GM19238 (cell line): ENCODE data around the gene LHX1.

ENCODE experiments used
- DNase-seq: peaks from one replicate; pipeline ENCODE4 v3.0.0; 2011; ENCODE audit warnings: low spot score; ENCODE audit not compliant: insufficient read length

Gene LHX1

DNA sequence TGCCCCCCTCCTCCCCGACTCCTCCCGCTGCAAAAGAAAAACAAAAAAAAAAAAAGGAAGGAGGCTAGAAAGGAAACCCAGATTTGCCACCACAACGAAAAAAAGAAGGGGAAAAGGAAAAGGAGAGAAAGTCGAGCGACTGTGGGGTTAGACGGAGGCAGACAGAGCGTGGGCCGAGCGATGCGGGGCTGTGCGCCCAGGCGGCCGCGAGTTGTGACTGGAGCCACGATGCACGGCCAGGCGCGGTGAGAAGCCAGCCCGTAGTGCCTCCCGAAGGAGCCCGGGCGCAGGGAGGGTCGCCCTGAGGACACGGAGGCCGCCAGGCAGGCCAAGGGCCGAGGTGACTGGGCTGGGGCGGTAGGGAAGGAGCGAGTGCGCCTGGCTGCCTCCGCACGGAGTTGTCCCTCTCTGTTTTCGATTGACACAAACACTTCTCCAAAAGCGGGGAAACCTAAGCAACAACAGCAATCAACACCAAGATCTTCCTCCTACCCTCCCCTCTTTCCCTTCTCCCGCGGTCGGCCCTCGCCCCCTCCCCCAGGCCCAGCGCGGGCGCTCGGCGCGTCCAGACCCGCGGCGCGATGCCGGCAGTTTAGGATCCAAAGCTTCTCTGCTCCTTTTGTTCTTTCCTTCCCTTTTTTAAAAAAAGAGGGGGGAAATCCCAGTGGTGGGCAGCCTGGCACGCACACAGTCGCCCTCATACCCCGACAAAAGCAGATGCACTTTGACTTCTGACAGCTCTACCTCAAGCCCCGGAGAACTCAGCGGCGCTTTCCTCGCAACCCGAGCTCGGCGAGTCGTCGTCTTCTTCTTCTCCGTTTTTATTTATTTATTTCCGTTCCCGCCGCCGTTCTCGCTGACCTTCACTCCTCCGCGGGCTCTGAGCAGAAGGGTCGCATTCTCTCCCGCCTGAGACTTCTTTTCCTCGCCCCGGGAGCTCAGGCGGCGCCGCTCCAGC, at the start of gene LHX1:
LHX1 (plus strand) TSS at position 475 of the 958 bp plus-strand sequence. CDS start 723 bp downstream, outside the sequence.
- no peak for DNase-seq

DNA sequence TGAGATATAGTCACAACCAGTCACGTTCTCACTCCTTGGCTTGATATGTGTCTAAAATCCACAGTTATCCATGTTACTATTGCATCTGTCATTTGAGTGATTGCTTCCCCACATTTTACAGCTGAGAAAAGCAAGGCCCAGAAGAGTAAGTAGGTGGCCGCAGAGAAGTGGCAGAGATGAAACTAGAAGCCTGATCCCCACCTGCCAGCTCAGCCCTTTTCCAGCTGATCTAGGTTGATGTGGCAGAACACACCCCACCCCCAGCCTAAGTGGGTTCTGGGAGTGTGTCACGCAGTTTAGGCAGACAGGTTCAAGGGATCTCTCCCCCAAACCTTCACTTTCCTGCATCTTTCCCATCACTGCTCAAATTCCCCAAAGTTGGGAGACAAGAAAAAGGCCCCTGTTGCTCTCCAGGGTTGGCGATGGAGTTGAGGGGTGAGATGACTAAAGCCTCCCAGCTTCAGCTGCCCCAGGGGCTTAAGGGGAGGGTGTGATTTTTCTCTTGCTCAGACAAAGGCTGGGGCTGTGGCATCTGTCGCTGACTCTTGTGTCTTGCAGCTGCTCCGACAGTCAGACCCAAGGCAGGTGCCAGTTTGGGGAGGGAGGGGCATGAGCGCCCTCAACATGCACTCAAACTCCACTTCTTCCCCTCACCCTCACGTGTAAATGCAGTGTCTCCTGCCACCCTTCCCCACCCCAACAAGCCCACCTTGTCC, 48.9 kb upstream of the LHX1 start:
- DNase-seq, result no peak

DNA sequence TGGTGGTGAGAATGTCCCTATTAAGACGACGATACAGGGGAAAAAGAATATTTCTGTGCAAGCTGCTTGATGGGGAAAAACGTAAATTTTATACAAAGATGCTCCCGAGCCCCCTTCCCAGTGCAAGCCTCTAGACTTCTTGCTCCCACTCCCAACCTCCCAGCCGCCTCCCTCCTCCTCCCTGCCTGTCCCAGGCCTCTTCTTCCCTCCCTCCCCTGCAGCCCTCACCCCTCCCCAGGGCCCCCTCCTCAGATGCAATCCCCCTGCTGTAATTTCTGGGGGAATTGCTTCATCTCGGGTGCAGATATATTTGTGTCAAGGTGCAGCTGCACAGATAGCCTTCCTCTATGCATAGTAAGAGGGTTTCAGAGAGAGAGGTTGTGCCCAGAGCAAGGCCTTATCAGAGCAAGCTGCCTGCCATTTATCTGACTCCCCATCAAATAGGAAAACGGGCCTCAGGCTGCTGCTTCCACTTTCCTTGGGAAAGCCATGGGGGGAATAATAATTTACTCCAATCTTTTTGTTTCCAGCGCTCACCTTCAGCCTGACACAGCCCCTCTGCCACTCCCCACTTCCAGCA, 47.4 kb upstream of the LHX1 start:
- DNase-seq, result no peak

DNA sequence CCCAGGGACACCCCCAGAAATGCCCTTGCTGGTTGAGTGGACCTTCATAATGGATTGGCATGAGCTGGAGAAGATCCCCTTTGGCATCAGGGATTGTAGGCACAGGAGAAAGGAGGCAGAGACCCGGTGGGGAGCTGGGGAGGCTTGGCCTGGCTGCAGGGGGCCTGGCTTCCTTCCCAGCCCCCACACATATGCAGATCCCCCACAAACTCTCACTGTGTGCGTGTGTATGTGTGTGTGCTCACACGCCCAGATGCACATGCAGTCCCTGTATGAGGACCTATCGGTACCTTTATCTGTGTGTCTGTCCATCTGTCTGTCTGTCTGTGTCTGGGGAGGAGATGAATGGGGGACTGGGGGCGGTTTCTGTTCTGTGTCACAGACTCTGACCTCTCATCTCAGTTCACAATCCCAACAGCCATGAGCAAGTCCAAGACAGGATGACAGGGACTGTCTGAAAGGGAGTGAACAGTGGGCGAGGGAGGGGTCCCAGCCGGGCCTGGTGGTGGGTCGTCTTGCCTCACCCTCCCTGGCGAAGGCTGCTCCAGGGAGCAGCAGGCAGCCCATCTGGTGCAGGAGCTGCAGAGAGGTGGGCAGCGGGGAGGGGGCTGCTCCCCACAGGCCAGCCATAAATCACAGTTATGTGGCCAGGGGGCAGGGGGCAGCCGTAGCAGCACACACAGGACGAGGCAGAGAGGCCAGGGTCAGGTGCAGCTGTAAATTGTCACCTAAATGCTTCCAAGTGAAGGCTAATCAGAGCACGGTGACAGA, 46.7 kb upstream of the LHX1 start:
- DNase-seq, result no peak

DNA sequence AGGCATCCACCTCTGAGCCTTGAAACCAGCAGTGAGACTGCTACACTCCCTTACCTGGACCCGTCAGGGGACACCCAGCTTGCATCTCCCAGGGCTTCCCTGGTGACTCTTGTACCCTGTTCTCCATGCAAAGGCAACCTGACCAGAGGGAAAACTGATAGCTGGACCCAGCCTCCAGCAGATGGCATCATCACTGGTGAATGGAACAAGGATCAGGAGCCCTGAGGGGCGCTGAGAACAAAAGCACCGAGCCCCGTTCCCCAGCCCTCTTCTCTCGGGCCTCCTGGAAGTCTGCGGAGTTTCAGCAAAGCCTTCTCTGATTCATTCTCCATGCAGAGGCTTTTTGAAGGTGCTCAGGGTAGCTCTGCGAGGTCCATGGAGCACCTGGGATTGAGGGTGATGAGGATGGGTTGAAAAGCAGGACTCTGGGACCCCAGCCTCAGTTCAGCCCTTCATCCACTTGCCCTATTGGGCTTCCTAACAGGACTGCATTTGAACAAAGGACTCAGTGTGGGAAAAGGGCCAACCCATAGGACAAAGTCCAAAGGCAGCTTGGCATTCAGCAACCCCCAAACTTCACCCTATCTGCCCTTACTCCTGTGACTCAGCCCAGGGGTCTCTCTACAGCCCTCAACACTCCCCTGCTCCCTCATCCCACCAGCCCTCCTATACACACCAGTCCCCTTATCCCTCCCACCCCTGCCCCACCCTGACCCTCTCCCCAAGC, 45.0 kb upstream of the LHX1 start:
- no peak for DNase-seq

DNA sequence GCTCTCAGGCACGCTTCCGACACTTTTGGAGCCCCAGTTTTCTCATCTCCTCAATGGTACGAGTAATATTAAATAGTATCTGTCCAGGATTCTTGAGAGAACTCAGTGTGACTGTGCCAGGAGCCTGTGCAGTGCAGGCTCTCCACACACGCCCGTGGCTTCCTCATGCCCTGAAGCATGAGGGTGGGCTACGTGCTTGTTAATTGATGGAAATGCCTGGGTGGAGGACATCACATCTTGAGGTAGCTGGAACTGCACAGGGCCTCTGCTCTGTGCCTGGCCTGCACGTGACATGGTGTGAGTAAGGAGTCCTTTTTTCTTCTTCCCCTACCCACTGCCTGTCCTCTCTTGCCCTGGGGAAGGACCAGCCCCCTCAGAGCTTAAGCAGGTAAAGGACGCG, 43.1 kb upstream of the LHX1 start:
- no peak for DNase-seq

DNA sequence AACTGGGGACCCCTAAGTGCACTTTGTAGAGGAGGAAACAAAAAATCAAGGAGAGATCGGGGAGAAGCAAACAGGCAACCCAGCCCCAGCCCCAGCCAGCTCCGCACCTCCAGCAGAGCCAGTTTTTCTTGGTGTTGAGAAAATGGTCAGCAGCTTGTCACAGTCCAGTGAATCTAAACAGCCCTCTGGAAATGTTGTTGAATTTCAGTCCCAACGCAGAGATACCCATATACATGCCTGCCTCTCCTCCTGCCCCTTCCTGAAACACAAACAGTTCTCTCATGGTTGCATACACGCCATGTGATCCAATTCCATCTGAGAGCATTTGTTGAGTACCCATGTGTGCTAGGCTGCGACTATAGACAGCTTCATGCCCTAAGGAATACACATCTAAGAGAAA, 42.4 kb upstream of the LHX1 start:
- no peak for DNase-seq

DNA sequence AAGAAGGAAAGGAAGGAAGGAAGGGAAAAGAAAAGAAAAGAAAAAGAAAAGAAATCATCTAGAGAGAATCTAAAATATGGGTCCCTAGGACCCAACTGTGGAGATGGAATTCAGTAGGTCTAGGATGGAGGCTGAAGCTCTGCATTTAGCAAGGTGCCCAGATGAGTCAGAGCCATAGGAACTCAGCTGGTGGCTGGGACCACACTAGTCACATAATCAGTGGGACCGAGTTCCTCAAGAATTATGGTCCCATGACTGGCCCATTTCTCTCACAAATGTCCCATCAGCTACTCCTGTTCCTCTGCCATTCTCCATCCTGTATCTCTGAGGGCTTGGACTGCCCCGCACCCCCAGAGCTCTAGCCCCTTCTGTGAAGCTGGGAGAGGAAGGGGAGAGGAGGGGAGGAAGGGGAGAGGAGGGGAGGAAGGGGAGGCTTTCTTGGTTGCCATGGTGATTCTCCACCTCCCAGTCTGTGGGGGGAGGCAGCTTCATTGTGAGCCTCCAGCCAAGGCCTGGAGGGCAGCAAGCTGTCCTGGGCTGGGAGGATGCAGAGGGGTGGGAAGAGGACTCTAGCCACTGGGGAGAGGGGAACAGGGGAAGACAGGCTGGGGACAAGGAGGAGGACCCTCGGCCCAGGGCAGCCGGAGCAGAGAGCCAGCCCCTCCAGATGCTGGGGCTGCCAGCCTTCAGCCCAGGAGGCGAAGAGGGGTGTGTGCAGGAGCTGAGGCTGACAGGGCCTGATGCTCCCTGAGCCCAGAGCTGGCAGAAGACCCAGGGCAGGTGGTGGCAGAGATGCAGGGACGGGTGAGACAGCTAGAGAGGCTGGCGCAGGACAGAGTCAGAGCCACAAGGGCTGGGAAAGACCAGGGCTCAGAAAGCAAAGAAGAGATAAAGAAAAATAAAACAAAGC, 37.8 kb upstream of the LHX1 start:
- no peak for DNase-seq

DNA sequence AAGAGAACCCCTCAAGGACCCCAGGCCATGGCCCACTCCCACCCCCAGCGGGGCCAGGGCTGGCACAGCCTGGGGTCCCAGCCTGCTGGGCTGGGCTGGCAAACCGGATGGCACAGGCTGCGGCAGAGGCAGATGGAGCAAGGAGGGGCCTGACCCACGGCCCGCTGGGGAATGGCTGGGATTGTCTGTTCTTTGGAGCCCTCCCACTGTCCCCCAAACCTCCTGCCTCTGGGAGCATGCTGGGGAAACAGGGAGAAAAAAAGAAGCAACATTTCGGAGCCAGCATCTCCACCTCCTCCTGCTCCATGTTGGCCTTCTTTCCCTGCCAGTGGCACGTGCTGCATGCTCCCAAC, 37.1 kb upstream of the LHX1 start:
- DNase-seq, result no peak

DNA sequence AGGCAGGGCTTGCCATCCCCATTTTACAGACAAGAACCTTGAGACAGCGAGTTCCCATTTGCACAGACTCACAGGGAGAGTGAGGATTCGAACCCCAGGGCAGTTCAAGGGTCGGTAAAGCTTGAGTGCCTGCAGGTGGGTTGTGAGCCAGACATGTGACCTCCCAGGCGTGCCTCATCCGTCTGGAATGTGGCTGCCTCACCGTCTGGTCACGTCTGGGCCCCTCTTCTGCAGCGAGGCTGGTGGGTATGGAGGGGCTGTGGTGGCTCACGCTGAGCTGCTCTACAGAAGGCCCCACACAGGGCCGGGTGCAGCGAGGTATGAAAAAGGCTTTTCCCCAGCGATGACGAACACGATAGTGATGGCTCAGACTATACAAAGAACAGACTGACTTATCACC, 35.8 kb upstream of the LHX1 start:
- no peak for DNase-seq

DNA sequence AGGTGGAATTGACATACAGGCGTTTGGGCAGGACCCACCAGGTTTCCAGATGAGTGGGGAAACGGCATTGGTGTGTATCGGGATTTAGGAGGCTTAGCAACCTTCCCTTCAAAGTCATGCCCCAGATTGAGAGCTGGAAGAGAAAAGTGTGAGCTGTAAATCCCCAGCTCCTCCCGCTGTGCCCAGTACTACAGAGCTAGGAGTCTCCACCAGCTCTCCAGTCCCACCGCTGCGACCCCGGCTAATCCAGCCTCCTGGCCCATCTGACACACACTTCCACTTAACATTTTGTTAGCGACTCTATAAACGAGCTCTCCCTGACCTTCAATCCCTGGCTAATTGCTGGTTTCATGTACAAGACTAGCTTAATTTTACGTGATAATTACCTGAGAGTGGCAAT, 29.9 kb upstream of the LHX1 start:
- DNase-seq, result no peak

DNA sequence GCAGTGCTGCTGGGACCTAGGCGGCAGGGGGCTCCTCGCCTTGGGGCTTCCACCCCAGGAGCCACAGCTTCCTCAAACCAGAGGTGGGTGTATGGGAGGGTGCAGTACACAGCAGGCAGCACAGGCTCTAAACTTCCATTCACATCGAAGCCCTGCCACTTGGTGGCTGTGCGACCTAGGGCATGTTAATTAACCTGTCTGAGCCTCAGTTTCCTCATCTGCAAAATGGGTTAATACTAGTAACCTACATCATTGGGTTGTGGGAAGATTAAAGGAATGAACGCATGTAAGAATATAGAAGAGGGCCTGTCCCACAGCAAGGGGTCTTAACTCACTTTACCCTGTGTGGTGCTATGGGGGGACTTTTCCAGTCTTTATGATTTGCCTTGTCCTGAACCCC, 26.8 kb upstream of the LHX1 start:
- no peak for DNase-seq

DNA sequence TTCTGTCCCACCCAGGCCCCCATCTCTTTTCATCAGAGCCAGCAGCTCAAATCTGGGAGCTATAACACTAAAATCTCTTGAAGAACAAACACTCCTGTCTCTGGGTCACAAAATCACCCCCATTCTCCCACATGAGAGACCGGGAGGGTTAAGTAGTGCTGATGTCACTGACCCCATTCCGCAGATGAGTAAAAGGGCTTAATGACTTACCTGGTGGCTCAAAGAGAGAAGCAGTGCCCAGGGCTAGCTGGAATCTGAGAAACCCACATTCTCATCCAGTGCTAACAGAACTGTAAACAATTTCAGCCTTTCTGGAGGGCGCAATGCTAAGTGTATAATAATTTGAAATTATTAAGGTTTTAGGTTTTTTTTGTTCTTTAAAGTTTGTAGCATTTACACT, 26.3 kb upstream of the LHX1 start:
- no peak for DNase-seq

DNA sequence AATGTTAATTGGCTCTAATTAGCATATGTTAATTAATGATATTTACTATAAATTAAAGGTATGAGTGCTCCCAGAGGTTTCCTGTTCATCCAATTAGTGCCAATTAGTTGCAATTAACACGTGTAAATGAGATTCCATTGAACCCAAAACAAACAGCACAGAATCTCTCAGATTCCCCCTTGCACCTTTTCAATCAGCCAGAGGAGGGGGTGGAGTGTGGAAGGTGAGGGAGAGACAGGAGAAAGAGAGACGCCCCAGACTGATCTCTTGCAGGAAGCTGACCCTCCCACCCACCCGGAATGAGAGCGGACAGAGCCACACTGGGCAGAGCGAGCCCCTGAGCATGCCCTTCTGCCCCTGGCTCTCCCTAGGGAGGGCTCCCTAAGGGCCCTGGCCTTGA, 24.1 kb upstream of the LHX1 start:
- no peak for DNase-seq

DNA sequence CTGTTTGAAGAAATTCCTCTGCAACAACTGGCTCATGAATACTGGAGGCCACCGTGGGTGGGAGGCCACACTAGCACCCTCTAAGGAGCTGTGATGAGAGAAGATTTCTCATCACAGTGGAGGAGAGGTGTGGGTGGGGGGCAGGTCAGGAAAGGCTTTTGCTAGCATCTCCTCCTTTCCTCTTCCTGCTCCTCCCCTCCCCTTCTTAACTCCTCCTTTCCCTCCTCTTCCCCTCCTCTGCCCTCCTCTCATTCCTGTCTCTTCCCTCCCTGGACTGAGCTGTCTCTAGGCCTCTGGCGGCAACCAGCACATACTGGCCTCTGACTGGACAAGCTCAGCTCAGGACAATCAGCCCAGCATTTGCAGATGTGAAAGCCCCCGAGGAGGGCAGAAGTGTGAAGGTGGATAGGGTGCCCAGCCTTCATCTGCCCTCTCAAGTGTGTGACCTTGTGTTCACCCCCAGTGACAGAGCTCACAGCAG, 19.0 kb upstream of the LHX1 start:
- no peak for DNase-seq

DNA sequence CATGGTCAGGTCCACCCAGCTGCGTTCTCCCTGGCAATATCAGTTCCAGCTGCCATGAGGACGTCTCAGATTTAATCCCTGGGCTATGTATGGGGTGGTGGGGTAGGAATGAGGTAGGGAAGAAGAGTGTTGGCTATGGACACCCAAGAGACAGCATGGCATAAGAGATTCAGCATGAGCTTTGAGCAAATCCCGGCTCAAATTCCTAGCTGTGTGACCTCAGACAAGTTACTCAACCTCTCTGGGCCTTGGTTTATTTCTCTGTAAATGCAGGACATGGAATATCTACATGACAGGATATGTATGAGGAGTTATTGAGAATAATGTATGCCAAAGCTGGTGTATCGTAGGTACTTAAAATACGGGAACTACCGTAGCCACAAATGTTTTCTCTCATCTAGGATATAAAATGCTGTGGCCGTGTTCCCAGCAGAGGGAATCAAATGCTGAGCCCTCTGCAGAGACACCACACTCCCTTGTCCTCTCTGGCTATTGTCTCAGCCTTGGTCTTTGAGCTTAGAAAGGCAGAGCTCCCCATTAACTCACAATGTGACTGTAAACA, 17.8 kb upstream of the LHX1 start:
- DNase-seq, result no peak

DNA sequence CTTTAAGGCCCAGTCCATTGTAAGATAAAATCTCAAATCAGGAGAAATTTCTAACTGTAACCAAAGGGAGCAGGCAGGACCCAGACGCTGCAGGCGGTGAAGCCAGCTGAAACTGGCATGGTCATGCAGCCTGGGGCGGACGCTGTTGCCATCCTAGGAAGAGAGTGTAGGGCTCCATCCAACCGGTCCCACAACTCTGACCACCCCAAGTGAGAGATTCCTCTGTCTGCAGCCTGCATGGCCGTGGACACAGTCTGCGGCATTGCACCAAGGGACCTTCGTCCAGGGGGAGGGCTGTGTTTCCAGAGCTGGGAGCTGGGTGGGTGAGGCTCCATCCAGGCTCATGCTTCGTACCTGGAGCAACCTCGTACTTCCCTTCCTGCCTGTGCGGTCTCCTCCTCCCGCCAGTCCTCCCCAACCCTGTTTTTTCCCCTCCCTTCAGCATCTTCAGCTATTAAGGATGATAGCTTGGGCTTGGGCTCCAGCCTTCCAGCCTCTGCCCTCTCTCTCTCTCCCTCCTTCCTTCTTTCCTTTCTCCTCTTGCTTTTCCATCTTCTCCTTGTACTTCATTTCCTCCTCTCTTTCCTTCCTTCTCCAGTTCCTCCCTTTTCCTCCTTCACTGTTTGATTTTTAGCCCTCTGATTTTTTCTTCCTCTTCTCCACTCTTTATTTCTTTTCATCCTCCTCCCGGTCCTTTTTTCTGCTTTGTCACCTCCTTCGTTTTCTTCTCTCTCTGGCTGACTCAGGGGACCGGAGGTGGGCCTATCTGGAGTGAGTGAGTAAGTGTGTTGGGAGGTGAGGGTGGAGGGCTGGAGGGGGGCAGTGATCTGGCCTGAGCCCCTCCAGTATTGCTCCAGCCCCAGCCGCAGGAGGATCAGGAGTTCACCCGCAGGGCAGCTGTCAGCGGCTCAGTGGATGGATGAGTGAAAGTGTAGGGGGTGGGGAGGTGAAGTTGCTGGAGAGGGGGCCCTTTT, 17.0 kb upstream of the LHX1 start:
- DNase-seq, result no peak
